Panc1 (cell line): ENCODE data around the gene IKBKG. TPM values are rescaled to one million over a fixed set of nuclear protein-coding genes. Genes with fewer than 3 reads are reported as not detected.

Experiments
- ATAC-seq: fragments of 200-7000 bp; cut with Tn5 transposase; 2 replicates; pipeline ENCODE4 v1.9.1; 2020; ENCODE audit warnings: mild to moderate bottlenecking, moderate library complexity
- BruUV-seq: library from RNA; stranded (reverse); fragments of 400-500 nt; replicated peaks from 2 replicates; lab custom pipeline; 2021; lab: Mats Ljungman, UMichigan
- CTCF ChIA-PET: fragments of 300-600 bp; sonication (Branson Sonifier 250); formaldehyde crosslinking; loops from one replicate; lab custom pipeline; 2022; ENCODE audit warnings: antibody characterized with exemption; lab: Charles Lee
- POLR2A ChIA-PET: fragments of 300-600 bp; sonication (Branson Sonifier 250); formaldehyde crosslinking; loops from one replicate; lab custom pipeline; 2022; ENCODE audit warnings: antibody characterized with exemption; lab: Charles Lee
- DNase-seq: peaks from one replicate; pipeline ENCODE4 v3.0.0-alpha.2; 2010; ENCODE audit warnings: low read depth, low spot score
- H3K27ac ChIP-seq: 2 replicates; pipeline ENCODE4 v1.5.1; 2011; ENCODE audit warnings: mild to moderate bottlenecking, low read length, inconsistent platforms
- H3K27me3 ChIP-seq: fragments of 200-500 bp; sonication (Bioruptor generic); 2 replicates; pipeline ENCODE4 v1.6.0; 2014; ENCODE audit warnings: low read length, inconsistent platforms; ENCODE audit not compliant: control insufficient read depth, insufficient read depth
- H3K36me3 ChIP-seq: fragments of 200-500 bp; sonication (Bioruptor generic); 2 replicates; pipeline ENCODE4 v1.5.1; 2014; ENCODE audit warnings: inconsistent platforms, mild to moderate bottlenecking, low read length, moderate library complexity; ENCODE audit not compliant: control insufficient read depth, insufficient read depth
- H3K4me1 ChIP-seq: 2 replicates; pipeline ENCODE4 v1.5.1; 2011; ENCODE audit warnings: inconsistent platforms, mild to moderate bottlenecking, low read length, moderate library complexity; ENCODE audit not compliant: control insufficient read depth, insufficient read depth
- H3K4me3 ChIP-seq, 2 experiments: 2 replicates each; pipeline ENCODE4 v1.5.1; 2011 to 2012; ENCODE audit warnings: low read depth in 2 of 2, low read length in 2 of 2, mild to moderate bottlenecking in 2 of 2, inconsistent platforms in 1 of 2, moderate library complexity in 1 of 2
- H3K9me3 ChIP-seq: fragments of 200-500 bp; sonication (Bioruptor generic); 2 replicates; pipeline ENCODE4 v1.5.1; 2014; ENCODE audit warnings: low read depth, mild to moderate bottlenecking, inconsistent platforms, low read length, moderate library complexity; ENCODE audit not compliant: control insufficient read depth, insufficient read depth
- POLR2AphosphoS5 ChIP-seq: IDR thresholded peaks from 2 replicates; pipeline ENCODE4 v1.6.1; 2012; ENCODE audit warnings: mild to moderate bottlenecking, low read depth, low read length, moderate library complexity
- REST ChIP-seq, 2 experiments: IDR thresholded peaks; 2 replicates each; pipeline ENCODE4 v1.6.1; 2011 to 2012; ENCODE audit warnings: low read depth in 2 of 2, control low read depth in 1 of 2, low read length in 1 of 2, mild to moderate bottlenecking in 1 of 2, moderate library complexity in 1 of 2; ENCODE audit not compliant: insufficient read depth in 1 of 2
- SIN3A ChIP-seq: IDR thresholded peaks from 2 replicates; pipeline ENCODE4 v1.6.1; 2012; ENCODE audit warnings: low read depth, mild to moderate bottlenecking, low read length, moderate library complexity, borderline replicate concordance; ENCODE audit not compliant: insufficient read depth
- TCF7L2 ChIP-seq: IDR thresholded peaks from 2 replicates; pipeline ENCODE4 v1.6.1; 2011; ENCODE audit warnings: mild to moderate bottlenecking, low read depth, low read length, inconsistent platforms
- in situ Hi-C: cut with HindIII; loops from 2 replicates; pipeline ENCODE4 v1.10.0; 2016; ENCODE audit warnings: low sequenced_read_pairs, low pct_unique_long_range_greater_than_20kb
- intact Hi-C: fragments of 100-400 bp; cut with micrococcal nuclease; formaldehyde crosslinking; loops from one replicate; pipeline ENCODE4 v1.10.0; 2022; ENCODE audit not compliant: unreplicated experiment
- total RNA-seq: library from RNA; stranded (reverse); gene quantifications from one replicate; pipeline ENCODE4 v1.2.1, GENCODE V29; 2021; ENCODE audit not compliant: unreplicated experiment
- TF ChIP-seq, protein P1 (sequence below): fragments of 450-650 bp; IDR thresholded peaks from 2 replicates; pipeline ENCODE4 v1.5.1; 2017; ENCODE audit warnings: mild to moderate bottlenecking

Gene IKBKG
- total RNA-seq, 1 experiment from 2014 or later: 76.3 TPM

GRCh38 chrX:154602766-154603437 lies 55.5 kb downstream of the IKBKG start:
- Histone ChIP-seq H3K36me3 (no peaks in the 10 kb centered on the region), H3K4me1 (peaks cover 15% of the 10 kb centered on the region), H3K4me3 (no peak overlapping the region), H3K9me3 (no peaks in the 10 kb centered on the region), H3K27ac (peak overlapping the region; percentile 72), H3K27me3 (no peaks in the 10 kb centered on the region)
- CTCF ChIA-PET: no interaction called here
- ATAC-seq (no peak), DNase-seq (no peak)
- in situ Hi-C loops (no loop called here), intact Hi-C loops (no loop called here)
- no TSS peak for BruUV-seq
- POLR2A ChIA-PET: no interaction called here
- TF ChIP-seq POLR2AphosphoS5 (no peak), REST (IDR thresholded peaks at IDR 0.05; ENCODE audit: insufficient read depth in 1 of 2, low read depth in 2 of 2, low read length in 1 of 2) (no peak), SIN3A (no peak), TCF7L2 (no peak)
- TF ChIP-seq, protein P1, sequence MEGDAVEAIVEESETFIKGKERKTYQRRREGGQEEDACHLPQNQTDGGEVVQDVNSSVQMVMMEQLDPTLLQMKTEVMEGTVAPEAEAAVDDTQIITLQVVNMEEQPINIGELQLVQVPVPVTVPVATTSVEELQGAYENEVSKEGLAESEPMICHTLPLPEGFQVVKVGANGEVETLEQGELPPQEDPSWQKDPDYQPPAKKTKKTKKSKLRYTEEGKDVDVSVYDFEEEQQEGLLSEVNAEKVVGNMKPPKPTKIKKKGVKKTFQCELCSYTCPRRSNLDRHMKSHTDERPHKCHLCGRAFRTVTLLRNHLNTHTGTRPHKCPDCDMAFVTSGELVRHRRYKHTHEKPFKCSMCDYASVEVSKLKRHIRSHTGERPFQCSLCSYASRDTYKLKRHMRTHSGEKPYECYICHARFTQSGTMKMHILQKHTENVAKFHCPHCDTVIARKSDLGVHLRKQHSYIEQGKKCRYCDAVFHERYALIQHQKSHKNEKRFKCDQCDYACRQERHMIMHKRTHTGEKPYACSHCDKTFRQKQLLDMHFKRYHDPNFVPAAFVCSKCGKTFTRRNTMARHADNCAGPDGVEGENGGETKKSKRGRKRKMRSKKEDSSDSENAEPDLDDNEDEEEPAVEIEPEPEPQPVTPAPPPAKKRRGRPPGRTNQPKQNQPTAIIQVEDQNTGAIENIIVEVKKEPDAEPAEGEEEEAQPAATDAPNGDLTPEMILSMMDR: no peak

DNA sequence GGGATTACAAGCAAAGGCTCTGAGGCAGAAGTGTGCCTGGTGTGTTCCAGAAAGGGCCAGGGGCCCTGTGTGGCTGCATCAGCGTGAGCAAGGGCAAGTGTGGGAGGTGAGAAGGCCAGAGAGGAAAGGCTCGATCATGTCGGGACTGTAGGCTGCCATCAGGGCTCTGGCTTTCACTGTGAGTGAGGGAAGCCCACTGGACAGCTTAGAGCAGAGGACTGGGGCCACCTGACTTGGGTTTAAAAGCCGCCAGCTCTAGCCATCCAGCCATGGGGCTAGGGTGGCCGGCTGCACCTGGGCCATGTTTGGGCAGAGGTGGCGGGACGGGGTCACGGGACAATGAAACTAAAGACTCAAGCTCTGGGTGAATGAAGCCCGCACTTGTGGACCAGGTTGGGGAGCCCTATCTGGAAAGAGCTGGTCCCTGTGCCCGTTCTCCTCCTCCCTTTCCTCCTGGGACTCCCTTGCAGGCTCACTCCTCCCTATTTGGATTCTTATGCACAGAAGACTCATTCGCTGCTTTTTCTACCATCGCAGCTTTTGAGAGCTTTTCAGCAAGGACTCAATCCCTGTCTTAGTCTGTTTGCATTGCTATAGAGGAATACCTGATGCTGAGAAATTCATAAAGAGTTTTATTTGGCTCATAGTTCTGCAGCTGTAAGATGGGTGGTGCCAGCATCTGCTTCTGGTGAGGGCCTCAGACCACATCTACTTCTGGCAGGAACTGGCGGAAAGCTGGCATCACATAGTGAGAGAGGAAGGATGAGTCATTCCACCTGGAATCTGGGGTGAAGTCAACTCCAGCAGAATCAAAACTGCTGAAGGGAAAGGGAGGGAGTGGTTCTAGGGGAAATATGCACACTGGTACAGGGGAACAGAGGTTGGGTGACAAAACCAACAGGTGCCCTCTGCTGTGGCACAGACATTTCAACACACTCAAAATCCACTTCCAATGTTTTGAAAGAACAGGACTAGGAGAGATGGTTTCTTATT lies 56.3 kb downstream of the IKBKG start:
- DNase-seq (peak; percentile 56), ATAC-seq (peak; percentile 87)
- no peak overlapping the region for H3K4me3 ChIP-seq
- no peak for TF ChIP-seq SIN3A
- TF ChIP-seq POLR2AphosphoS5: no peak
- TF ChIP-seq, protein P1: no peak
- no peak for TF ChIP-seq REST (IDR thresholded peaks at IDR 0.05; ENCODE audit: insufficient read depth in 1 of 2, low read depth in 2 of 2, low read length in 1 of 2)
- TF ChIP-seq TCF7L2: no peak
- in situ Hi-C loops (no loop called here), intact Hi-C loops (no loop called here)
- no TSS peak for BruUV-seq
- CTCF ChIA-PET: no interaction called here
- H3K4me1 ChIP-seq: peaks cover 15% of the 10 kb centered on the region
- H3K9me3 ChIP-seq: no peaks in the 10 kb centered on the region
- no peaks in the 10 kb centered on the region for H3K36me3 ChIP-seq
- POLR2A ChIA-PET: no interaction called here
- H3K27ac ChIP-seq: peak overlapping the region; percentile 72
- H3K27me3 ChIP-seq: no peaks in the 10 kb centered on the region
